GM12878 (cell line): Measurements from ENCODE around the gene GABBR2. TPM values are rescaled to one million over a fixed set of nuclear protein-coding genes. Genes with fewer than 3 reads are reported as not detected.

ENCODE experiments used
- CBX5 ChIP-seq: sonication (generic); IDR thresholded peaks from 2 replicates; pipeline ENCODE4 v1.6.1; 2016; ENCODE audit warnings: low read depth, moderate library complexity, mild to moderate bottlenecking, inconsistent platforms
- CREB1 ChIP-seq: IDR thresholded peaks from 2 replicates; pipeline ENCODE4 v1.6.1; 2012; ENCODE audit warnings: low read depth, mild to moderate bottlenecking, inconsistent platforms
- CTCF ChIP-seq, 3 experiments: IDR thresholded peaks in 2 of 3; conservative IDR thresholded peaks in 1 of 3; 2 replicates each; pipeline ENCODE4 v1.5.1; 2011; ENCODE audit warnings: low read depth in 3 of 3, low read length in 3 of 3, mild to moderate bottlenecking in 3 of 3, control low read depth in 2 of 3, moderate library complexity in 2 of 3, inconsistent platforms in 1 of 3, mixed read lengths in 1 of 3; ENCODE audit not compliant: control insufficient read depth in 2 of 3, insufficient read depth in 1 of 3; ENCODE audit errors: extremely low read depth in 1 of 3
- FOS ChIP-seq: IDR thresholded peaks from 3 replicates; pipeline ENCODE4 v1.6.1; 2011; ENCODE audit warnings: borderline replicate concordance; ENCODE audit not compliant: insufficient read length; ENCODE audit errors: extremely low read depth
- HDAC6 ChIP-seq: fragments of 200-600 bp; sonication (generic); IDR thresholded peaks from one replicate; pipeline ENCODE4 v1.8.0; 2017; ENCODE audit warnings: antibody characterized with exemption; ENCODE audit not compliant: unreplicated experiment
- IRF4 ChIP-seq: IDR thresholded peaks from 2 replicates; pipeline ENCODE4 v1.6.1; 2011; ENCODE audit warnings: low read depth, low read length
- MLLT1 ChIP-seq: fragments of 450-650 bp; IDR thresholded peaks from 2 replicates; pipeline ENCODE4 v1.6.1; 2016; ENCODE audit warnings: mild to moderate bottlenecking
- NBN ChIP-seq: fragments of 450-650 bp; IDR thresholded peaks from 2 replicates; pipeline ENCODE4 v1.6.1; 2016
- NR2C1 ChIP-seq: fragments of 450-650 bp; IDR thresholded peaks from 2 replicates; pipeline ENCODE4 v1.6.1; 2017; ENCODE audit warnings: antibody characterized with exemption, mild to moderate bottlenecking, moderate library complexity
- PAX5 ChIP-seq: IDR thresholded peaks from 2 replicates; pipeline ENCODE4 v1.6.1; 2011; ENCODE audit warnings: low read depth, low read length, borderline replicate concordance
- RAD21 ChIP-seq: IDR thresholded peaks from 2 replicates; pipeline ENCODE4 v1.6.1; 2011; ENCODE audit warnings: mild to moderate bottlenecking, low read depth, low read length, moderate library complexity; ENCODE audit not compliant: insufficient read depth
- SMAD1 ChIP-seq: fragments of 450-650 bp; IDR thresholded peaks from 2 replicates; pipeline ENCODE4 v1.6.1; 2018; ENCODE audit warnings: mild to moderate bottlenecking, low read depth; ENCODE audit not compliant: partially characterized antibody
- SP1 ChIP-seq: IDR thresholded peaks from one replicate; pipeline ENCODE4 v1.6.1; 2011; ENCODE audit warnings: low read depth, low read length
- SREBF2 ChIP-seq: IDR thresholded peaks from 2 replicates; pipeline ENCODE4 v1.6.1; 2012; ENCODE audit warnings: mild to moderate bottlenecking, low read length
- SRF ChIP-seq, 2 experiments: IDR thresholded peaks; 2 replicates each; pipeline ENCODE4 v1.6.1; 2011; ENCODE audit warnings: low read depth in 2 of 2, low read length in 2 of 2, mild to moderate bottlenecking in 1 of 2, moderate library complexity in 1 of 2
- STAT1 ChIP-seq: fragments of 450-650 bp; conservative IDR thresholded peaks from 2 replicates; pipeline ENCODE4 v1.6.1; 2014; ENCODE audit warnings: antibody characterized with exemption, mild to moderate bottlenecking
- SUZ12 ChIP-seq: fragments of 200-600 bp; sonication (generic); IDR thresholded peaks from one replicate; pipeline ENCODE4 v1.6.1; 2018; ENCODE audit warnings: antibody characterized with exemption, mild to moderate bottlenecking; ENCODE audit not compliant: unreplicated experiment
- YY1 ChIP-seq: IDR thresholded peaks from 2 replicates; pipeline ENCODE4 v1.6.1; 2011; ENCODE audit warnings: low read depth, mild to moderate bottlenecking, low read length
- polyA plus RNA-seq, 11 experiments: library from polyadenylated mRNA; depleted of rRNA in 4 of 11; unstranded in 6 of 11; stranded (reverse) in 5 of 11; fragments of >200 nt; fragmentation: Nextera tagmentation in 4 of 11; fragmentation: Illumina TruSeq in 1 of 11; extraction: Ambion mirVana in 4 of 11; extraction: Trizol in 1 of 11; gene quantifications; 1 replicate in 1 of 11; 2 replicates in 10 of 11; pipeline versions ENCODE4 v1.2.1 to v1.2.3, GENCODE V29; 2011 to 2016; ENCODE audit warnings: inconsistent platforms in 2 of 11, missing spikeins in 2 of 11, low read depth in 1 of 11
- total RNA-seq, 4 experiments: library from RNA; depleted of rRNA in 3 of 4; stranded (reverse); fragments of >200 nt in 3 of 4; fragmentation: Illumina TruSeq in 1 of 4; extraction: Trizol in 1 of 4; gene quantifications; 2 replicates each; pipeline versions ENCODE4 v1.2.1 to v1.2.3, GENCODE V29; 2013 to 2021
- TF ChIP-seq, protein P1 (sequence below): fragments of 150-350 bp; IDR thresholded peaks from 2 replicates; pipeline ENCODE4 v1.6.1; 2014; ENCODE audit warnings: mild to moderate bottlenecking, low read depth, low read length
- TF ChIP-seq, protein P2 (sequence below): IDR thresholded peaks from 2 replicates; pipeline ENCODE4 v1.6.1; 2012; ENCODE audit warnings: low read length, inconsistent platforms
- TF ChIP-seq, protein P3 (sequence below): IDR thresholded peaks from 2 replicates; pipeline ENCODE4 v1.6.1; 2012; ENCODE audit warnings: mild to moderate bottlenecking, low read depth, low read length

GABBR2 gene
- total and polyA plus RNA-seq, 10 of the 15 experiments (the other 5 are each of a cell fraction or from before 2014, with no cell fraction given) = 0.02 to 2.2 (median 0.06) TPM; not detected in 2

- TF ChIP-seq CBX5 = no peak
- no peak for TF ChIP-seq SRF (IDR thresholded peaks at IDR 0.05; ENCODE audit: low read depth in 2 of 2, low read length in 2 of 2)
- TF ChIP-seq SMAD1 = no peak
- TF ChIP-seq SREBF2 = no peak
- TF ChIP-seq, protein P1, sequence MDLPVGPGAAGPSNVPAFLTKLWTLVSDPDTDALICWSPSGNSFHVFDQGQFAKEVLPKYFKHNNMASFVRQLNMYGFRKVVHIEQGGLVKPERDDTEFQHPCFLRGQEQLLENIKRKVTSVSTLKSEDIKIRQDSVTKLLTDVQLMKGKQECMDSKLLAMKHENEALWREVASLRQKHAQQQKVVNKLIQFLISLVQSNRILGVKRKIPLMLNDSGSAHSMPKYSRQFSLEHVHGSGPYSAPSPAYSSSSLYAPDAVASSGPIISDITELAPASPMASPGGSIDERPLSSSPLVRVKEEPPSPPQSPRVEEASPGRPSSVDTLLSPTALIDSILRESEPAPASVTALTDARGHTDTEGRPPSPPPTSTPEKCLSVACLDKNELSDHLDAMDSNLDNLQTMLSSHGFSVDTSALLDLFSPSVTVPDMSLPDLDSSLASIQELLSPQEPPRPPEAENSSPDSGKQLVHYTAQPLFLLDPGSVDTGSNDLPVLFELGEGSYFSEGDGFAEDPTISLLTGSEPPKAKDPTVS = no peak
- no peak for TF ChIP-seq HDAC6
- TF ChIP-seq PAX5 = peak; percentile 34; the same call in 1 of the 2 replicates
- peak; percentile 74; the same call in 1 of the 2 replicates for TF ChIP-seq MLLT1
- TF ChIP-seq FOS = no peak
- peak; percentile 15 to 28 (median 21); a peak in 2 of 6 replicates for TF ChIP-seq CTCF (IDR thresholded peaks at IDR 0.05 in 2 of 3, conservative IDR thresholded peaks at IDR 0.05 in 1 of 3; ENCODE audit: control insufficient read depth in 2 of 3, extremely low read depth in 1 of 3, insufficient read depth in 1 of 3, low read depth in 3 of 3, low read length in 3 of 3)
- TF ChIP-seq, protein P2, sequence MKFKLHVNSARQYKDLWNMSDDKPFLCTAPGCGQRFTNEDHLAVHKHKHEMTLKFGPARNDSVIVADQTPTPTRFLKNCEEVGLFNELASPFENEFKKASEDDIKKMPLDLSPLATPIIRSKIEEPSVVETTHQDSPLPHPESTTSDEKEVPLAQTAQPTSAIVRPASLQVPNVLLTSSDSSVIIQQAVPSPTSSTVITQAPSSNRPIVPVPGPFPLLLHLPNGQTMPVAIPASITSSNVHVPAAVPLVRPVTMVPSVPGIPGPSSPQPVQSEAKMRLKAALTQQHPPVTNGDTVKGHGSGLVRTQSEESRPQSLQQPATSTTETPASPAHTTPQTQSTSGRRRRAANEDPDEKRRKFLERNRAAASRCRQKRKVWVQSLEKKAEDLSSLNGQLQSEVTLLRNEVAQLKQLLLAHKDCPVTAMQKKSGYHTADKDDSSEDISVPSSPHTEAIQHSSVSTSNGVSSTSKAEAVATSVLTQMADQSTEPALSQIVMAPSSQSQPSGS = no peak
- TF ChIP-seq, protein P3, sequence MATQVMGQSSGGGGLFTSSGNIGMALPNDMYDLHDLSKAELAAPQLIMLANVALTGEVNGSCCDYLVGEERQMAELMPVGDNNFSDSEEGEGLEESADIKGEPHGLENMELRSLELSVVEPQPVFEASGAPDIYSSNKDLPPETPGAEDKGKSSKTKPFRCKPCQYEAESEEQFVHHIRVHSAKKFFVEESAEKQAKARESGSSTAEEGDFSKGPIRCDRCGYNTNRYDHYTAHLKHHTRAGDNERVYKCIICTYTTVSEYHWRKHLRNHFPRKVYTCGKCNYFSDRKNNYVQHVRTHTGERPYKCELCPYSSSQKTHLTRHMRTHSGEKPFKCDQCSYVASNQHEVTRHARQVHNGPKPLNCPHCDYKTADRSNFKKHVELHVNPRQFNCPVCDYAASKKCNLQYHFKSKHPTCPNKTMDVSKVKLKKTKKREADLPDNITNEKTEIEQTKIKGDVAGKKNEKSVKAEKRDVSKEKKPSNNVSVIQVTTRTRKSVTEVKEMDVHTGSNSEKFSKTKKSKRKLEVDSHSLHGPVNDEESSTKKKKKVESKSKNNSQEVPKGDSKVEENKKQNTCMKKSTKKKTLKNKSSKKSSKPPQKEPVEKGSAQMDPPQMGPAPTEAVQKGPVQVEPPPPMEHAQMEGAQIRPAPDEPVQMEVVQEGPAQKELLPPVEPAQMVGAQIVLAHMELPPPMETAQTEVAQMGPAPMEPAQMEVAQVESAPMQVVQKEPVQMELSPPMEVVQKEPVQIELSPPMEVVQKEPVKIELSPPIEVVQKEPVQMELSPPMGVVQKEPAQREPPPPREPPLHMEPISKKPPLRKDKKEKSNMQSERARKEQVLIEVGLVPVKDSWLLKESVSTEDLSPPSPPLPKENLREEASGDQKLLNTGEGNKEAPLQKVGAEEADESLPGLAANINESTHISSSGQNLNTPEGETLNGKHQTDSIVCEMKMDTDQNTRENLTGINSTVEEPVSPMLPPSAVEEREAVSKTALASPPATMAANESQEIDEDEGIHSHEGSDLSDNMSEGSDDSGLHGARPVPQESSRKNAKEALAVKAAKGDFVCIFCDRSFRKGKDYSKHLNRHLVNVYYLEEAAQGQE = no peak
- no peak for TF ChIP-seq SUZ12
- peak; percentile 76 for TF ChIP-seq NR2C1
- peak; percentile 86 for TF ChIP-seq NBN
- TF ChIP-seq YY1 = peak; percentile 99
- TF ChIP-seq STAT1 = no peak
- no peak for TF ChIP-seq RAD21
- TF ChIP-seq SP1 = peak; percentile 8
- no peak for TF ChIP-seq IRF4
- TF ChIP-seq CREB1 = peak; percentile 66; the same call in 1 of the 2 replicates
Measured at GRCh38 chr9:98255578-98256296, 453.0 kb downstream of the GABBR2 start, which contains the start of gene TBC1D2 (continued).
